GM21825 (cell line): ENCODE results near the gene SOCS4.
A peak's percentile ranks its signal among the peaks of the same experiment; 100 is the strongest.
"Not testable (repeated sequence)": the region's sequence is repeated elsewhere in the genome, so short reads cannot be mapped to it uniquely, and the experiment has no call there.

Experiments used
- ATAC-seq: cut with Tn5 transposase; IDR thresholded peaks from one replicate; pipeline ENCODE4 v1.9.1; 2021; ENCODE audit warnings: mild to moderate bottlenecking, moderate library complexity; ENCODE audit not compliant: unreplicated experiment

Gene SOCS4

GRCh38 chr14:55026793-55027561 lies at the start of gene SOCS4, which contains the start of gene WDHD1:
Gene SOCS4, plus strand, starts transcription at chr14:55027236. Its CDS starts 15,806 bp downstream, at chr14:55043042.
Gene WDHD1, minus strand, starts transcription at chr14:55027099. Its CDS starts 312 bp downstream, at chr14:55026787.
- peak; percentile 92 for ATAC-seq

DNA sequence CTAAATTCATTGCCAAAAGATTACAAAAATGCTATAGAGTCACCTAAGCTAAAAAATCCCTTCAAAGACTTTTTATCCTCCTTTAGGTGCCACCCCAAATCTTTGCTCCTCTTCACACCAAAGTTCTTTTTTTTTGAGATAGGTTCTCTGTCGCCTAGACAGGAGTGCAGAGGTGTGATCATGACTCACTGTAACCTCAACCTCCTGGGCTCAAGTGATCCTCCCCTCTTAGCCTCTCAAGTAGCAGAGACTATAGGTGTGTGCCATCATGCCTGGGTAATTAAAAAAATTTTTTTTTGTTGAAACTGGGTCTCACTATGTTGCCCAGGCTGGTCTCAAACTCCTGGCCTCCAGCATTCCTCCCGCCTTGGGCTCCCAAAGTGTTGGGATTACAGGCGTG lies 48.0 kb upstream of the SOCS4 start:
- ATAC-seq, result no peak

DNA sequence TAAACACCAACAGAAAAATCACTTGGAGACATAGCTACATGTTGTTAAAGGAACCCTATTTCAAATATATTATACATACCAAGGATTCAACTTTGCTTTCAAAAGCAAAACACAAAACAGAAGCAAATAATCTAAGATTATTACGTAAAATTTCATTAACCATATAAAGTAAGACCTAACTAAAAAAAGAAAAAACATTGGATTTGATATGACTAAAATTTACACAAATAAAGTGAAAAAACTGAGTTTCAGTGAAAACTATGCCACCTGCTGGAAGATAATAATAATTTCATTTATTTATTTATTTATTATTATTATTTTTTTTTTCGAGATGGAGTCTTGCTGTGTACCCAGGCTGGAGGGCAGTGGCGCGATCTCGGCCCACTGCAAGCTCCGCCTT lies 45.3 kb upstream of the SOCS4 start:
- no peak for ATAC-seq

GRCh38 chr14:54985156-54985555 lies 41.9 kb upstream of the SOCS4 start:
- no peak for ATAC-seq

GRCh38 chr14:55000381-55000780 lies 26.7 kb upstream of the SOCS4 start:
- no peak for ATAC-seq

DNA sequence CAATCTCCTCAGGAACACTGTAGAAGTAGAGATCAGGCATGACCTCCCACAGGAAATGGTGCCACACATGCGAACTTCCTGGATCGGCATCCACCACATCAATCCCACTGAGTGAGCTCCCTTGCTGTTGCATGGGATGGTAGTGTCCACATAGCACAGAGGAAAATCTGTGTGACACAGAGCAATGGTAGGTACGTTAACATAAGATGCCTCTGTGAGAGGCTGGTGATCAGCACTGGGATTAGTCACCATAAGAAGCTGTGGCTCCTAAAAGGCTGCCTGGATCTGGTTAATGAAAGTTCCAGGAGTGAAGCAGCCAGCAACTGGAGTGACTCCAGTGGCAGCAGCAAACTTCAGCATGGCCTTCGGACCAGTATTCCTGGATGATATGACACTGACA lies 22.0 kb upstream of the SOCS4 start:
- ATAC-seq, result no peak

DNA sequence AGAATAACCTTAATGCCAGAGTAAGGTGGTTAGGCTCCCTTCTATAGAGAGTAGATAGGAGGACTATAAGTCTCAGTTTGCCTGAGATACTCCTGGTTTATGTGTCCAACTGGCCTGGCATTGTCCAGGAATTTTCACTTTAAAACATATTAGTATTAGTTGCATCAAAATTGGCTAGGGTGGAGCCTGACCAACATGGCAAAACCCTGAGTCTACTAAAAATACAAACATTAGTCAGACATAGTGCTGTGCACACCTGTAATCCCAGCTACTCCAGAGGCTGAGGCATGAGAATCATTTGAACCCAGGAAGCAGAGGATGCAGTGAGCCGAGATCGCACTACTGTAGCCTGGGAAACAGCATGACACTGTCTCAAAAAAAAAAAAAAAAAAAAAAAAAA lies 12.0 kb upstream of the SOCS4 start:
- no peak for ATAC-seq

- no peak for ATAC-seq
These were observed 7.0 kb upstream of the SOCS4 start for GRCh38 chr14:55019968-55020554.

DNA sequence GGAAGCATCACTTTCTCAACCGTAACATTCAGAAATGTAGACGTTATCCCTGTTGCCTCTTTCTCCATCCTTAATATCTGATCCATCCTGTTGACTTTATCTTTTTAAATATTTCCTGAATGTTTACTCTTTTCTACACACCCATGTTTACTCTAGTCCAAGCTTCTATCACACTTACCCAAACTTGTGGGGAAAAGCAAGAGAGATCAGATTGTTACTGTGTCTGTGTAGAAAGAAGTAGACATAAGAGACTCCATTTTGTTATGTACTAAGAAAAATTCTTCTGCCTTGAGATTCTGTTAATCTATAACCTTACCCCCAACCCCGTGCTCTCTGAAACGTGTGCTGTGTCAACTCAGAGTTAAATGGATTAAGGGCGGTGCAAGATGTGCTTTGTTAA lies 2.7 kb upstream of the SOCS4 start:
- ATAC-seq, result not testable (repeated sequence)

DNA sequence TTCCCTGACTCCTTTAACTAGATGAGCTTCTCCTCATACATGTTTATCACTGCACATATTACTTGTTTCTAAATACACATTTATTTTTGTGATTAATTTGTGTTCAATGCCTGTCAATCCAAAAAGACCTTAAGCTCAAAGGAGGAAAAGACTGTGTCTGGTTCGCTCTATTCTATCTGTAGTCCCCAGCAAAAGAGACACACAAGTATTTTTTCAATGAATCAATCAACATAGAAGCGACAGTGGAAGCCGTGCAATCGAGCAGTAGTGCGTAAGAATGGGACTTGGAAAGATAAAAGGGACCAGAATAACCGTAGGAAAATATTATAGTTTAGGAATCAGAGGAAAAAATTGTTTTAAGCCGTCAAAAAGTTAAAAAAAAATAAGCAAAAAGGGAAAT lies 1.1 kb upstream of the SOCS4 start:
- no peak for ATAC-seq

- ATAC-seq, result no peak
These were observed 619 bp upstream of the SOCS4 start for GRCh38 chr14:55026441-55026792.

GRCh38 chr14:55028066-55028465 lies 1.0 kb downstream of the SOCS4 start:
- ATAC-seq, result no peak

- ATAC-seq, result no peak
These were observed 1.4 kb downstream of the SOCS4 start for GRCh38 chr14:55028476-55028875.

GRCh38 chr14:55031190-55031589 lies 4.2 kb downstream of the SOCS4 start:
- no peak for ATAC-seq

DNA sequence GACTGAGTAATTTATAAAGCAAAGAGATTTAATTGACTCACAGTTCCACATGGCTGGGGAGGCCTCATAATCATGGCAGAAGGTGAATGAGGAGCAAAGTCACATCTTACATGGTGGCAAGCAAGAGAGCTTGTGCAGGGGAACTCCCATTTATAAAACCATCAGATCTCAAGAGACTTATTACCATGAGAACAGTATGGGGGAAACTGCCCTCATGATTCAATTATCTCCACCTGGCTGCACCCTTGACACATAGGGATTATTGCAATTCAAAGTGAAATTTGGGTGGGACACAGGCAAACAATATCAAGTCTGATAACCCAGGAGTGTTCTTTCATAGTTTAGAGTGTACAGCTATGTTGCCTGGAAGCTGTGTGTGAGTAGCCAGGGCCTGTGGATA lies 11.0 kb downstream of the SOCS4 start:
- not testable (repeated sequence) for ATAC-seq

GRCh38 chr14:55038708-55039107 lies 11.7 kb downstream of the SOCS4 start:
- no peak for ATAC-seq

DNA sequence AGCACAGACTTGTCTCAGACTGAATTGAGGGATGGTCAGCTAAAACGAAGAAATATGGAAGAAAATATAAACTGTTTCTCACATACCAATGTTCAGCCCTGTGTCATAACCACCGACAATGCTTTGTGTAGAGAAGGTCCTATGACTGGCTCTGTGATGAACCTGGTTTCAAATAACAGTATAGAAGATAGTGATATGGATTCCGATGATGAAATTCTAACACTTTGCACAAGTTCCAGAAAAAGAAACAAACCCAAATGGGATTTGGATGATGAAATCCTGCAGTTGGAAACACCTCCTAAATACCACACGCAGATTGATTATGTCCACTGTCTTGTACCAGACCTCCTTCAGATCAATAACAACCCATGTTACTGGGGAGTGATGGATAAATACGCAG lies 16.5 kb downstream of the SOCS4 start:
- no peak for ATAC-seq

GRCh38 chr14:55045087-55045486 lies 18.1 kb downstream of the SOCS4 start:
- no peak for ATAC-seq

DNA sequence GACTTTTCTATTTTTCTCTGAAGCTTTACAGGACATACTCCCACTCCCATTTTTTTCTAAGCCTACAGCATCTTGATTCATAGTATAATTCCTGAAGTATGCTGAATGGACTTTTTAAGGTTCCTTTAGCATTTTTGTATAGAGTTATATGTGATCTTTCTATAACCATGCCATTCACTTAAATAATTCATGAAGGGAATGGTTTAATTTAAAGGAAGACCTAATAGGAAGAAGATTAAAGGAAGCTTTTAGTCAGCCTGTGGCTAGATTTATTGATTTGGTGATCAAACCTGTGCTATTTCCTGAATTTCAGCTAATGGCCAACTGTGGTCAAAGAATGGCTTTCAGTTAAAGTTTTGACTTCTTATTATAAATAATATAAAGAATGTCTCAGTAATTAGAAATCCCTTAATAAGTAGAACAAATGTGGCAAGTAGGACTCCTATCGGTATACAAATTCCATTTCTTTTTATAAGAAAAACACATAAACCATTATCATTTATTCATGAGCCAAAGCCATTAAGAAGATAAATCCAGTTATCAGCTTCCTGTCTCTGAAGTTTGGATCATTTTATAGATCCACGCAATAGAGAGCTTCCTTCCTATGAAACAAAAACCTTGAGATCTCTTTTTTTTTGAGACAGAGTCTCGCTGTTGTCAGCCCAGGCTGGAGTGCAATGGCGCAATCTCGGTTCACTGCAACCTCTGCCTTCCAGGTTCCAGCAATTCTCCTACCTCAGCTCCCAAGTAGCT lies 20.4 kb downstream of the SOCS4 start:
- no peak for ATAC-seq

GRCh38 chr14:55048900-55049436 lies 21.9 kb downstream of the SOCS4 start:
- ATAC-seq, result no peak

GRCh38 chr14:55051165-55051422 lies 24.1 kb downstream of the SOCS4 start:
- no peak for ATAC-seq
